Measurements from ENCODE around the gene SLC30A2.
A peak's percentile ranks its signal among the peaks of the same experiment; 100 is the strongest.

Gene SLC30A2

GRCh38 chr1:26079960-26080814 is 34.3 kb upstream of the SLC30A2 start:
- in situ Hi-C loops (cut with HindIII; ENCODE audit: low pct_unique_long_range_greater_than_20kb, low sequenced_read_pairs): no loop called here
- no peak for TF ChIP-seq JUND (IDR thresholded peaks at IDR 0.05; ENCODE audit: low read depth)
- DNase-seq (ENCODE audit: low read depth in 1 of 2, low spot score in 1 of 2): no peak

- no peak for DNase-seq (ENCODE audit: low read depth in 1 of 2, low spot score in 1 of 2)
- in situ Hi-C loops (cut with HindIII; ENCODE audit: low pct_unique_long_range_greater_than_20kb, low sequenced_read_pairs): no loop called here
- TF ChIP-seq JUND (IDR thresholded peaks at IDR 0.05; ENCODE audit: low read depth): no peak
Measured at GRCh38 chr1:26079178-26079563, 33.3 kb upstream of the SLC30A2 start.

DNA sequence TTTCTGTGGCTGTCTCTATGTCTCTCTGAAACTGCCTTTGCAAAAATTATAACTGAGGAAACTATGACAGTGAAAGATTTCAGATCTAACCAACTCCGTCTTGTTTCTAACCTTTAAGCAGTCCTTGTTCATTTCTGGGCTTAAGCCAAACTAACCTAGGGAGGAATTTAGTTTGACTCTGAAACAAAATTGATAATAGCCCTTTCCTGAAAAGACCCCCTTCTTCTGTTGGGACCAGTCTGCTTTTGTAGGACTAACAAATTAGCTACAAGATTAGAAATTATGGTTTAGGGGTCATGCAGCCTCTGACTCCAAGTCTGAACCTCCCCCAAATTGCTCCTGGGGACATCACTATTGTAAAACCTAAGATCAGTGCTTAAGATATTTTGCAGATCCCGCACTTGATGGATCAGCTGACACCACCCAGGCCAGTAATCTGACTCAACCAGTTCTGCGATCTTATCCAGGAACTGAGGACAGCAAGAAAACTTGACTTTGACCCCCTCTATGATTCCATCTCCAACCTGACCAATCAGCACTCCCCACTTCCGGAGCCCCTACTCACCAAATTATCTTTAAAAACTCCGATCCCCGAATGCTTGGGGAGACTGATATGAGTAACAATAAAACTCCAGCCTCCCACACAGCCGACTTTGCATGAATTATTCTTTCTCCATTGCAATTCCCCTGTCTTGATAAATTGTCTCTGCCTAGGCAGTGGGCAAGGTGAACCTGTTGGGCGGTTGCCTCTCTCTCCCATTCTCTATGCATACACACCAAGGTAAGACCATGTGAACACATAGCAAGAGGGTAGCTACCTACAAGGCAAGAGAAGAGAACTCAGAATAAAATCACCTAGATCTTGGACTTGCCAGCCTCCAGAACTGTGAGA is 32.6 kb upstream of the SLC30A2 start:
- peak in 1 of 2 experiments; percentile 46 for DNase-seq (ENCODE audit: low read depth in 1 of 2, low spot score in 1 of 2)
- TF ChIP-seq JUND (IDR thresholded peaks at IDR 0.05; ENCODE audit: low read depth): no peak
- in situ Hi-C loops (cut with HindIII; ENCODE audit: low pct_unique_long_range_greater_than_20kb, low sequenced_read_pairs): no loop called here

GRCh38 chr1:26077524-26077923 is 31.6 kb upstream of the SLC30A2 start:
- in situ Hi-C loops (cut with HindIII; ENCODE audit: low pct_unique_long_range_greater_than_20kb, low sequenced_read_pairs): no loop called here
- TF ChIP-seq JUND (IDR thresholded peaks at IDR 0.05; ENCODE audit: low read depth): no peak

DNA sequence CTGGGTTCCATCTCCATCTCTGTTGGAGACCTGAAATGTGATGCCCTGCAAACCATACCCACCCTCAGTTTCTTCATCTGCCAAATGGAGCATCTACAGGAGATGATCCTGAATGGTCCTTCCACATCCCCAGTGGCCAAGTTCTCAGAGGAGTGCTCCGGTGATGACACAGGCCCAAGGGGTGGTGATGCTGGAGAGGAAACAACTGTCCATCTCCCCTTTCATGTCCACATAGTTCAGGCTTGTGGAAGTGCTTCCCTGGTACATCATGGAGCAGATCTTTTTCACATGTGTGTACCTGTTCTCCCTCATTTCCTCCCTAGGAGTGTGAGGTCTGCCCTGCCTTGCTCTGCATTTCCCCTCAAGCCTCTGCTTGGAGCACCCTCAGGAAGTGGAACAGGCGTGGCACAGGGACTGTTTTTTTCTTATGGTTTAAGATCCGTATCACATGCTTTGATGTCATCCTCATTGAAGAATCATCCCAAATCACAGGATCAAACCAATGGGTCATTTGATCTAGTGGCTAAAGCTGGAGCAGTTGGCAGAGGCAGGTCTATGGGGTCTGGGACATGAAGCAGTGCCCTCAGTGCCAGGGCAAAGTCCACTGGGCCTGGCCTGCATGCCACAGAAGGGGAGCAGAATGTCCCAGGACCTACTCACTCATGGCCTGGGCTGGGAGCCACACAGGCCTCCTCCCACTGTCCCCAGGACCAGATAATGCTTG is 29.7 kb upstream of the SLC30A2 start:
- DNase-seq (ENCODE audit: low read depth in 1 of 2, low spot score in 1 of 2): no peak
- TF ChIP-seq JUND (IDR thresholded peaks at IDR 0.05; ENCODE audit: low read depth): no peak
- in situ Hi-C loops (cut with HindIII; ENCODE audit: low pct_unique_long_range_greater_than_20kb, low sequenced_read_pairs): no loop called here

More at GRCh38 chr1:26077524-26077923, 31.6 kb upstream of the SLC30A2 start:
- DNase-seq (ENCODE audit: low read depth in 1 of 2, low spot score in 1 of 2): no peak

DNA sequence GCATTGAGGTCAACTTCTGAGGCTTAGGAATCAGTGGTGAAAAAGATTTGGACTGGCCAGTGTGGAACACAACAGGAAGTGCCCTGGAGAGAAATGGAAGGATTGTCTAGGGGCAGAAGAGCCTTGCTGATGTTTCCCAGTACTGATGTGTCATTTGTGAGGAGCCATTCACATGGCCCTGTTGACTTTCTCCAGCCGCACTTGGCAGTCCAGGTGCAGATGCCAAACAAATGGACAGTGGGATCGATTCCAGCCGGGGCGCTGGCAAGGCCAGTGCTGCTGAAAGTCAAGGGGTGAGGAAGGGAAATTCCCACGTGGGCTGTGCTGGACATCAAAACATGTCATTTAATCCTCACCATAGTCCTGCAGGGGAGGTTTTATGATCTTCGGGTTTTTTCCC is 26.4 kb upstream of the SLC30A2 start:
- in situ Hi-C loops (cut with HindIII; ENCODE audit: low pct_unique_long_range_greater_than_20kb, low sequenced_read_pairs): no loop called here
- no peak for DNase-seq (ENCODE audit: low read depth in 1 of 2, low spot score in 1 of 2)

DNA sequence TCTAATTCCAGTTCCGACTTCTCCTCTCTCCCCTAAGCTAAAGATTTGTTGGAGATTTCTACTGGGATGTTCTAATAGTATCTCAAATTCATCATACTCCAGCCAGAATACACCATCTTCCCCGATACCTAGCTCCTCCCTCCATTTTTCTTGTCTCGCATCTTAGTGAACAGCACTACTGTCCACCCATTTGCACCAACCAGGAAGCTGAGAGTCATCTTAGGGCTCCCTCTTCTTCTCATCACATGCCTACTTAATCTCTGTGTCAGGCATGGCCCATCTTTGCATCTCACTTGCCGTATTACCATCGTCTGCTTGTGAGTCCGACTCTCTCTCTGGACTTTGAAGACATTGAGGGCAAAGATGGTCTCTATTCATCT is 25.0 kb upstream of the SLC30A2 start:
- DNase-seq (ENCODE audit: low read depth in 1 of 2, low spot score in 1 of 2): no peak
- TF ChIP-seq JUND (IDR thresholded peaks at IDR 0.05; ENCODE audit: low read depth): no peak
- in situ Hi-C loops (cut with HindIII; ENCODE audit: low pct_unique_long_range_greater_than_20kb, low sequenced_read_pairs): no loop called here

More for the DNA sequence above, 26.4 kb upstream of the SLC30A2 start:
- no peak for TF ChIP-seq JUND (IDR thresholded peaks at IDR 0.05; ENCODE audit: low read depth)

DNA sequence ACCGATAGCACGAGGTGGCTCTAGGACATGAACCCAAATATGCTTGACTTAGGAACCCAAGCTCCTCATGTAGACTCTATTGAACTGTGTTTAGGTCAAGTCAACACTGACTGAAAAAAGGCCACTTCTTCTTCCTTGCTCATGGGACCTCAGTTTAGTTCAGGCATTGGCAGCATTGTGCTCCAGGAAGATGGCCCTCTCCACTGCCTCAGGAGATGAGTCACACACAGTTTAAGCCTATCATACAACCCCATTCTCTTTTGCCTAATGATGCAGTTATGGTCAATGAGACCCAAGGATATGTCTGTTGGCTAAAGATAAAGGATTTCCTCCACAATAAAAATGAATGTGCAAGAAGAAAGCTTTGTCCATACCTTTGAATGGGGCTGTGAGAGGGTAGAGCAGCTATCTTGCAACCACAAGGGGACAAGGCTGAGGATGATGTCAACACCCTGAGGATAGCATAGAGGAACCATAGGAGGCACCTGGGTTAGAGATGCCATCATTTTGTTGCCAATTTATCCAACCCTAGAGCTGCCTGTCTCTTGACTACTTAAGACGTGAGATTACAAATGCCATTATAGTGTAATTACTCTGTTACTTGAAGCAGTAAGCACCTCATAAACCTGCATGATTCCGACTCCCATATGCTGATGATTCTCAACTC is 24.5 kb upstream of the SLC30A2 start:
- in situ Hi-C loops (cut with HindIII; ENCODE audit: low pct_unique_long_range_greater_than_20kb, low sequenced_read_pairs): no loop called here
- DNase-seq (ENCODE audit: low read depth in 1 of 2, low spot score in 1 of 2): no peak

DNA sequence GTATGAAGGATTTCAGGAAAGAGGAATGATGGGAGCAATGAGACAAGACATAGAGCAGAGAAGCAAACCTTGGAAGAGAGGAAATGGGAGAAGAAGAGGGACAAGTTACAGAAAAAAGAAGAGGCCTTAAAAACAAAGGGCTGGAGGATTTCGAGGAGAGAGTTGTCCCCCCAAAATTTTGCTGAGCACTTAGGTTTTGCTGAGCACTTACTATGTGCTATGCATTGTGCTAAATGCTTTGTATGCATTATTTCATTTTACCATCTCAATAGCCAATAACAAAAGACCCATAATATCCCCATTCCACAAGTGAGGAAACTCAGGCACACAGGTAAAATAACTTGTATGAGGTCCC is 24.0 kb upstream of the SLC30A2 start:
- in situ Hi-C loops (cut with HindIII; ENCODE audit: low pct_unique_long_range_greater_than_20kb, low sequenced_read_pairs): no loop called here
- DNase-seq (ENCODE audit: low read depth in 1 of 2, low spot score in 1 of 2): no peak
- no peak for TF ChIP-seq JUND (IDR thresholded peaks at IDR 0.05; ENCODE audit: low read depth)

More for the DNA sequence above, 24.5 kb upstream of the SLC30A2 start:
- TF ChIP-seq JUND (IDR thresholded peaks at IDR 0.05; ENCODE audit: low read depth): no peak

DNA sequence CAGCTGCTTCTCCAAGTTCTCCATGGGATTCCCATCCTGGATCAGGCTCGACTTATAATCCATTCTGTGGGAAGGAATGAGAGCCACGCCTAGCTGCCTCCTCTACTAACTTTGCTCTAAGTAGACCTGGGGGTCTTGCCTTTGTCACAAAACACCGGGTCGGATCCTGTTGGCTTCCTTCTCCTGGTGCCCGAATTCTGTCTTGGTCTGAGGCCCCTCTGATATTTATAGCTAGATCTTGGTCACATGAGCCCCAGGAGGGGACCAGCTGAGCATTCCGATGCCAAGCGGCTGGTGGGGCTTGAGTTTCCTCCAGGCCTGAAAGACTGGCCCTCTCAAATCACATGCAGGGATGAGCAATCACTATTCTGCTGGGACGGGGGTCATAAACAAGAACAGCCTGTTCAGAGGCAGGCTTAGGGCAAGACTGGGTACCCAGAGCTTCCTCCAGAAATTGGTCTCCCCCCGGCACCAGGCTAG is 21.6 kb upstream of the SLC30A2 start, which contains the start of gene TRIM63:
Gene TRIM63 (minus strand): TSS at position 199 of the 480 bp plus-strand sequence. CDS start 136 bp downstream, at position 63.
- in situ Hi-C loops (cut with HindIII; ENCODE audit: low pct_unique_long_range_greater_than_20kb, low sequenced_read_pairs): no loop called here
- TF ChIP-seq JUND (IDR thresholded peaks at IDR 0.05; ENCODE audit: low read depth): no peak
- no peak for DNase-seq (ENCODE audit: low read depth in 1 of 2, low spot score in 1 of 2)

- in situ Hi-C loops (cut with HindIII; ENCODE audit: low pct_unique_long_range_greater_than_20kb, low sequenced_read_pairs): no loop called here
- no peak for DNase-seq (ENCODE audit: low read depth in 1 of 2, low spot score in 1 of 2)
- no peak for TF ChIP-seq JUND (IDR thresholded peaks at IDR 0.05; ENCODE audit: low read depth)
Measured at GRCh38 chr1:26066857-26067256, 20.9 kb upstream of the SLC30A2 start.

DNA sequence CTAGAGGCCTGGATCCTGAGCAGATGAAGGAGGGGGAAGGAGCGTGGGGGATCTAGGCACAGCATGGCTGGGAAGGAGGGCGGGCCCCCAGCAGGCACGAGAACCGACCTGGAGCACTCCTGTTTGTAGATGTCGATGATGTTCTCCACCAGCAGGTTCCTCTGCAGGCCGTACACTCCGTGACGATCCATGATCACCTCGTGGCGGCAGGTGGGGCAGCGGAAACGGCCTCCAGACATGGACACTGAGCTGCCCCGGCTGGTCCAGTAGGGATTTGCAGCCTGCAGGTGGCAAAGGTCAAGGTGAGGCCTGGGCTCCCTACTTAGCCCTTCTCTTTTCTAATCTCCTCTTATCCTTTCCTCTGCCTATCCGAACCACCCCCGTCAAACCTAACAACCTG is 20.2 kb upstream of the SLC30A2 start:
- in situ Hi-C loops (cut with HindIII; ENCODE audit: low pct_unique_long_range_greater_than_20kb, low sequenced_read_pairs): no loop called here
- TF ChIP-seq JUND (IDR thresholded peaks at IDR 0.05; ENCODE audit: low read depth): no peak
- DNase-seq (ENCODE audit: low read depth in 1 of 2, low spot score in 1 of 2): no peak

Data from T47D (cell line).